ENCODE measurements around the gene LRRC71.

LRRC71 gene

DNA sequence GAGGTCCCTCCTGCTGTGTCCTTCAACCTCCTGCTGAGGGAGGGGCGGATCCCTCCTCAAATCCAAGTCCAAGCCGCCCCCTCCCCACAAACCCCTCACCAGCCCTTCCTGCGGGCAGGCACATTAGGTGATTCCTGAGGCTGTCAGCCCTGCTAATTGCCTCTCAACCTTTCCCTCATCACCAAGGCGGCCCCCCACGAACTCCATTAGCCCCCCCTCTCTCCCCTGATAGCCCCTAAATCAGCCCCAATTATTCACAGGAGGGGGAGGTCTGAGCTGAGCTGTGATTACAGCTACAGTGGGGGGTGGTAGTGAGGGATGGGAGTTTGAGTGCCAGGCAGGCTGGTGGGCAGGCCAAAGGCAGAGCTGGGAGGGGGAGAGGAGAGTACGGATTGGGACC, 32.7 kb upstream of the LRRC71 start:
- in situ Hi-C loops (cut with HindIII; ENCODE audit: low sequenced_read_pairs) = no loop called here

GRCh38 chr1:156889802-156890580, 30.4 kb upstream of the LRRC71 start:
- no peak overlapping the region for H3K4me3 ChIP-seq (ENCODE audit: low read depth, low read length)
- peak; percentile 79 for DNase-seq (ENCODE audit: low read depth, low spot score)
- TF ChIP-seq CTCF (IDR thresholded peaks at IDR 0.05; ENCODE audit: low read depth, low read length) = peak; percentile 81
- in situ Hi-C loops (cut with HindIII; ENCODE audit: low sequenced_read_pairs) = no loop called here

More for the DNA sequence above, 32.7 kb upstream of the LRRC71 start:
- no peak for TF ChIP-seq CTCF (IDR thresholded peaks at IDR 0.05; ENCODE audit: low read depth, low read length)
- no peak for DNase-seq (ENCODE audit: low read depth, low spot score)
- no peak overlapping the region for H3K4me3 ChIP-seq (ENCODE audit: low read depth, low read length)

GRCh38 chr1:156892190-156893047, 28.0 kb upstream of the LRRC71 start:
- TF ChIP-seq CTCF (IDR thresholded peaks at IDR 0.05; ENCODE audit: low read depth, low read length) = peak; percentile 95
- peak overlapping the region; percentile 32 for H3K4me3 ChIP-seq (ENCODE audit: low read depth, low read length)
- in situ Hi-C loops (cut with HindIII; ENCODE audit: low sequenced_read_pairs) = no loop called here
- DNase-seq (ENCODE audit: low read depth, low spot score) = peak; percentile 88

DNA sequence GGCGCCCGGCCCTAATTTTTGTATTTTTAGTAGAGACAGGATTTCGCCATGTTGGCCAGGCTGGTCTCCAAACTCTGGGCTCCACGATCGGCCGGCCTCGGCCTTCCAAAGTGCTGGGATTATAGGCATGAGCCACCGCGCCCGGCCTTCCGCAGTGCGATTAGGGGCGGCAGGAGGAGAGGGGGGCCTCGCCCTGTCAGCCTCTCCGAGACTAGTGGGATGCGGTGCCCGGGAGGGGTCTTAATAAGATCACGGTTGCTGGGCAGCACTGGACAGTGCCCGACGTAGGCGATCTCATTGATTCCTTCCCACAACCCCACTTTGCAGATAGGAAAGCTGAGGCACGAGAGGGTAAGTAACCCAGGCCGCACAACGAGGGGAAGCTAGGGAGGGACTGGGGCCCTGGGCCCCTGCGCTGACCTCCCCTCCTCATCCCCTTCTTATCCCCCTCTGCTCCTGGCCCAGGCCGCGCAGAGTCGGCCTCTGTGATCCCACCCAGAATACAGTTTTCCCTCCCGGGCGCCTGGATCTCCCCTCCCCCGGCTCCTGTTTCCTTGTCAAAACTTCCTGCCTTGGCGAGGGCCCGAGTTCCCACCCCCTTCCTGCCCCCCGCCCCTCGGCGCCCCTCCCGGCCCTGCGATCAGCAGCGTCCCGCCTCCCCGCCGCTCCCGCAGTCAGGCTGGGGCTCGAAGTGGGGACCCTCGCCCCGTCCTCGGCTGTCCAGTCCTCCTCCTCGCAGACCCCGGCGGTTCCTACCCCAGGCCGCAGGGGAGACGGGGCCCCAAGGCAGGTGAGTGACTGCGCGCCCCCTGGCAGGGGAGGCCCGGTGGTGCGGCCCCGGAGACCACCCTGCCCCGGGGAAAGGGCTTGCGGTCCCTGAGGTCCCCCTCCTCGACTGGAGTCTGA, 27.1 kb upstream of the LRRC71 start, which contains the start of gene PEAR1:
TSS of gene PEAR1 (plus strand) at position 671 of the 906 bp plus-strand sequence. CDS start 10,209 bp downstream, outside the sequence.
- peak within 1 kb of the TSS; percentile 50 for H3K4me3 ChIP-seq (ENCODE audit: low read depth, low read length)
- no peak for DNase-seq (ENCODE audit: low read depth, low spot score)
- in situ Hi-C loops (cut with HindIII; ENCODE audit: low sequenced_read_pairs) = no loop called here
- peak; percentile 5 for TF ChIP-seq CTCF (IDR thresholded peaks at IDR 0.05; ENCODE audit: low read depth, low read length)

GRCh38 chr1:156894001-156894400, 26.4 kb upstream of the LRRC71 start:
- in situ Hi-C loops (cut with HindIII; ENCODE audit: low sequenced_read_pairs) = no loop called here
- H3K4me3 ChIP-seq (ENCODE audit: low read depth, low read length) = peak overlapping the region; percentile 50
- no peak for TF ChIP-seq CTCF (IDR thresholded peaks at IDR 0.05; ENCODE audit: low read depth, low read length)
- DNase-seq (ENCODE audit: low read depth, low spot score) = no peak
